Measurements from ENCODE around the gene CACNA1A.

CACNA1A gene

DNA sequence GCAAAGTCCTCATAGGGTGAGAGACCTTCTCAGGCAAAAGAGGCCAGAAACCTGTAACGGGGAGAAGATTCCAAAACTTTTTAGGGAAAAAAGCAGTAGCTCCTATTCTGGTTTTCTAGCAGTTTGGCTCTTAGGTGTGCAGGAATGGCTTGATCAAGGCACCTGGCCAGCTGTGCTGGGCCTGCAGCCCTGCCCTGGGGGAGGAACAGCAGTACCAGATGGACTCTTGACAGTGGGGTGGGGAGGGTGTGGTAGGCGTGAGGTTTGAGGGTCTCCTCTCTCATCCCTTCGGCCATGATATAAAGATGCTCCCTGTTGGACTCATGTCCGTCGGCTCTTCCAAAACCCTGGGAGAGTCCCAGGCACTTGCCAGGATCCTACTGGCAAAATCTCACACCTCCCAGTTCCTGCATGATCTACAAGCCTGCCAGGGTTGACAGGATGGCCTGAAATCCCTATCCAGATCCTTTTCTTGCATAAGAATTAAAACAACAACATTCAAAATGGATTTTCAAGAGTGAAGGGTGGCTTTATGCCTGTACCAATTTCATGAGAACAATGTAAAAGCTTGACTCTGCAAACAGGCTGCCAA is 235.7 kb downstream of the CACNA1A start (continued):
- TF ChIP-seq, protein P1, sequence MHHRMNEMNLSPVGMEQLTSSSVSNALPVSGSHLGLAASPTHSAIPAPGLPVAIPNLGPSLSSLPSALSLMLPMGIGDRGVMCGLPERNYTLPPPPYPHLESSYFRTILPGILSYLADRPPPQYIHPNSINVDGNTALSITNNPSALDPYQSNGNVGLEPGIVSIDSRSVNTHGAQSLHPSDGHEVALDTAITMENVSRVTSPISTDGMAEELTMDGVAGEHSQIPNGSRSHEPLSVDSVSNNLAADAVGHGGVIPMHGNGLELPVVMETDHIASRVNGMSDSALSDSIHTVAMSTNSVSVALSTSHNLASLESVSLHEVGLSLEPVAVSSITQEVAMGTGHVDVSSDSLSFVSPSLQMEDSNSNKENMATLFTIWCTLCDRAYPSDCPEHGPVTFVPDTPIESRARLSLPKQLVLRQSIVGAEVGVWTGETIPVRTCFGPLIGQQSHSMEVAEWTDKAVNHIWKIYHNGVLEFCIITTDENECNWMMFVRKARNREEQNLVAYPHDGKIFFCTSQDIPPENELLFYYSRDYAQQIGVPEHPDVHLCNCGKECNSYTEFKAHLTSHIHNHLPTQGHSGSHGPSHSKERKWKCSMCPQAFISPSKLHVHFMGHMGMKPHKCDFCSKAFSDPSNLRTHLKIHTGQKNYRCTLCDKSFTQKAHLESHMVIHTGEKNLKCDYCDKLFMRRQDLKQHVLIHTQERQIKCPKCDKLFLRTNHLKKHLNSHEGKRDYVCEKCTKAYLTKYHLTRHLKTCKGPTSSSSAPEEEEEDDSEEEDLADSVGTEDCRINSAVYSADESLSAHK (tag by site-specific recombination; IDR thresholded peaks at IDR 0.05) = no peak
- no peak for TF ChIP-seq ZSCAN30 (tag by site-specific recombination; IDR thresholded peaks at IDR 0.05)
- TF ChIP-seq, protein P2, sequence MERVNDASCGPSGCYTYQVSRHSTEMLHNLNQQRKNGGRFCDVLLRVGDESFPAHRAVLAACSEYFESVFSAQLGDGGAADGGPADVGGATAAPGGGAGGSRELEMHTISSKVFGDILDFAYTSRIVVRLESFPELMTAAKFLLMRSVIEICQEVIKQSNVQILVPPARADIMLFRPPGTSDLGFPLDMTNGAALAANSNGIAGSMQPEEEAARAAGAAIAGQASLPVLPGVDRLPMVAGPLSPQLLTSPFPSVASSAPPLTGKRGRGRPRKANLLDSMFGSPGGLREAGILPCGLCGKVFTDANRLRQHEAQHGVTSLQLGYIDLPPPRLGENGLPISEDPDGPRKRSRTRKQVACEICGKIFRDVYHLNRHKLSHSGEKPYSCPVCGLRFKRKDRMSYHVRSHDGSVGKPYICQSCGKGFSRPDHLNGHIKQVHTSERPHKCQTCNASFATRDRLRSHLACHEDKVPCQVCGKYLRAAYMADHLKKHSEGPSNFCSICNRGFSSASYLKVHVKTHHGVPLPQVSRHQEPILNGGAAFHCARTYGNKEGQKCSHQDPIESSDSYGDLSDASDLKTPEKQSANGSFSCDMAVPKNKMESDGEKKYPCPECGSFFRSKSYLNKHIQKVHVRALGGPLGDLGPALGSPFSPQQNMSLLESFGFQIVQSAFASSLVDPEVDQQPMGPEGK (tag by site-specific recombination; IDR thresholded peaks at IDR 0.05) = no peak
- TF ChIP-seq ZNF654 (tag by site-specific recombination; IDR thresholded peaks at IDR 0.05; ENCODE audit: low read depth) = no peak
- no peak for TF ChIP-seq ZNF133 (tag by site-specific recombination; IDR thresholded peaks at IDR 0.05)
- TF ChIP-seq, protein P3, sequence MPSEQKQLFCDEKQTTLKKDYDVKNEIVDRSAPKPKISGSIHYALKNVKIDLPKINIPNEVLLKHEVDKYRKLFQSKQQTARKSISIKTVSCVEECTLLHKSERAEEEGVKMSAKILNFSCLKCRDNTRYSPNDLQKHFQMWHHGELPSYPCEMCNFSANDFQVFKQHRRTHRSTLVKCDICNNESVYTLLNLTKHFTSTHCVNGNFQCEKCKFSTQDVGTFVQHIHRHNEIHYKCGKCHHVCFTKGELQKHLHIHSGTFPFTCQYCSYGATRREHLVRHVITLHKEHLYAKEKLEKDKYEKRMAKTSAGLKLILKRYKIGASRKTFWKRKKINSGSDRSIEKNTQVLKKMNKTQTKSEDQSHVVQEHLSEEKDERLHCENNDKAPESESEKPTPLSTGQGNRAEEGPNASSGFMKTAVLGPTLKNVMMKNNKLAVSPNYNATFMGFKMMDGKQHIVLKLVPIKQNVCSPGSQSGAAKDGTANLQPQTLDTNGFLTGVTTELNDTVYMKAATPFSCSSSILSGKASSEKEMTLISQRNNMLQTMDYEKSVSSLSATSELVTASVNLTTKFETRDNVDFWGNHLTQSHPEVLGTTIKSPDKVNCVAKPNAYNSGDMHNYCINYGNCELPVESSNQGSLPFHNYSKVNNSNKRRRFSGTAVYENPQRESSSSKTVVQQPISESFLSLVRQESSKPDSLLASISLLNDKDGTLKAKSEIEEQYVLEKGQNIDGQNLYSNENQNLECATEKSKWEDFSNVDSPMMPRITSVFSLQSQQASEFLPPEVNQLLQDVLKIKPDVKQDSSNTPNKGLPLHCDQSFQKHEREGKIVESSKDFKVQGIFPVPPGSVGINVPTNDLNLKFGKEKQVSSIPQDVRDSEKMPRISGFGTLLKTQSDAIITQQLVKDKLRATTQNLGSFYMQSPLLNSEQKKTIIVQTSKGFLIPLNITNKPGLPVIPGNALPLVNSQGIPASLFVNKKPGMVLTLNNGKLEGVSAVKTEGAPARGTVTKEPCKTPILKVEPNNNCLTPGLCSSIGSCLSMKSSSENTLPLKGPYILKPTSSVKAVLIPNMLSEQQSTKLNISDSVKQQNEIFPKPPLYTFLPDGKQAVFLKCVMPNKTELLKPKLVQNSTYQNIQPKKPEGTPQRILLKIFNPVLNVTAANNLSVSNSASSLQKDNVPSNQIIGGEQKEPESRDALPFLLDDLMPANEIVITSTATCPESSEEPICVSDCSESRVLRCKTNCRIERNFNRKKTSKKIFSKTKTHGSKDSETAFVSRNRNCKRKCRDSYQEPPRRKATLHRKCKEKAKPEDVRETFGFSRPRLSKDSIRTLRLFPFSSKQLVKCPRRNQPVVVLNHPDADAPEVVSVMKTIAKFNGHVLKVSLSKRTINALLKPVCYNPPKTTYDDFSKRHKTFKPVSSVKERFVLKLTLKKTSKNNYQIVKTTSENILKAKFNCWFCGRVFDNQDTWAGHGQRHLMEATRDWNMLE (tag by site-specific recombination; conservative IDR thresholded peaks at IDR 0.05; ENCODE audit: low read depth) = no peak

DNA sequence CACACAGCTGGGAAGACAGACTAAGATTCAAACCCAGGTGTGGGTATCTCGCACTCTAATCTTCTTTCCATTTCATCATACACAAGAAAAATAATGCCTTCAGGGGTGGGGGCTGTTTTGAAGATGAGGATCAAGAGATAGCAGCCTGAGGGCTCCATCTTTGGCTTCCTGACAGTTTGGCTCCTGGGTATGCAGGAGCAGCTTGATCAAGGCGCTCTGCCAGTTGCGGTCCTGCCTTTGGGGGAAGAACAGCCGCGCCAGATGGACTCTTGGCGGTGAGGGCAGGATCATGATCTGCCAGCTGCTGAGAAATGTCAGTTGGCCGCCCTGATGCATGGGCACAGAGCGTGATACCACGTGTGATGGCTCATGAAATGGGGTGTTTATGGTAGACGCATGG is 236.9 kb downstream of the CACNA1A start:
- Histone ChIP-seq H3K36me3 (ENCODE audit: control insufficient read depth in 2 of 2, insufficient read depth in 1 of 2, low read length in 2 of 2) (no peaks in the 10 kb centered on the region), H3K27ac (ENCODE audit: extremely low read depth, low read depth, low read length) (no peak overlapping the region), H3K9me3 (ENCODE audit: control insufficient read depth, insufficient read depth, low read depth, low read length) (no peaks in the 10 kb centered on the region), H3K4me1 (ENCODE audit: control insufficient read depth, insufficient read depth, low read length) (no peaks in the 10 kb centered on the region), H3K4me3 (ENCODE audit: low read depth, low read length) (no peak overlapping the region)
- TF ChIP-seq, protein P4, sequence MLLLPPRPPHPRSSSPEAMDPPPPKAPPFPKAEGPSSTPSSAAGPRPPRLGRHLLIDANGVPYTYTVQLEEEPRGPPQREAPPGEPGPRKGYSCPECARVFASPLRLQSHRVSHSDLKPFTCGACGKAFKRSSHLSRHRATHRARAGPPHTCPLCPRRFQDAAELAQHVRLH (tag by site-specific recombination; IDR thresholded peaks at IDR 0.05) = no peak
- TF ChIP-seq GLI4 (tag by site-specific recombination; IDR thresholded peaks at IDR 0.05) (no peak), ZBTB48 (tag by site-specific recombination; IDR thresholded peaks at IDR 0.05) (no peak), ZNF585B (tag by site-specific recombination; IDR thresholded peaks at IDR 0.05) (no peak), ZNF514 (tag by site-specific recombination; IDR thresholded peaks at IDR 0.05) (no peak)
- TF ChIP-seq, protein P5, sequence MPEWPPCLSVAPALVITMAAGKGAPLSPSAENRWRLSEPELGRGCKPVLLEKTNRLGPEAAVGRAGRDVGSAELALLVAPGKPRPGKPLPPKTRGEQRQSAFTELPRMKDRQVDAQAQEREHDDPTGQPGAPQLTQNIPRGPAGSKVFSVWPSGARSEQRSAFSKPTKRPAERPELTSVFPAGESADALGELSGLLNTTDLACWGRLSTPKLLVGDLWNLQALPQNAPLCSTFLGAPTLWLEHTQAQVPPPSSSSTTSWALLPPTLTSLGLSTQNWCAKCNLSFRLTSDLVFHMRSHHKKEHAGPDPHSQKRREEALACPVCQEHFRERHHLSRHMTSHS (tag by site-specific recombination; IDR thresholded peaks at IDR 0.05) = no peak
- POLR2A ChIA-PET = no interaction called here
- CTCF ChIA-PET = interaction anchor here (0.6 kb wide), 2 partner anchors 18 to 760 kb away, joined by 3 to 4 read pairs; no protein-coding TSS in a partner anchor

Measured in HEK293 (cell line).